ENCODE results near the gene MME.
"Not testable (repeated sequence)": the region's sequence is repeated elsewhere in the genome, so short reads cannot be mapped to it uniquely, and the experiment has no call there.

MME gene

GRCh38 chr3:155086051-155086450 lies 5.9 kb downstream of the MME start:
- no peak for DNase-seq

GRCh38 chr3:155088706-155089345 lies 8.7 kb downstream of the MME start:
- DNase-seq: no peak

GRCh38 chr3:155089495-155089894 lies 9.4 kb downstream of the MME start:
- no peak for DNase-seq

- no peak for DNase-seq
These were observed 13.1 kb downstream of the MME start for GRCh38 chr3:155093261-155093660.

GRCh38 chr3:155096303-155097008 lies 16.3 kb downstream of the MME start:
- no peak for DNase-seq

GRCh38 chr3:155097009-155097349 lies 16.9 kb downstream of the MME start:
- DNase-seq: no peak

- no peak for DNase-seq
These were observed 21.3 kb downstream of the MME start for GRCh38 chr3:155101398-155101797.

GRCh38 chr3:155102329-155102728 lies 22.2 kb downstream of the MME start:
- no peak for DNase-seq

- DNase-seq: no peak
These were observed 23.6 kb downstream of the MME start for GRCh38 chr3:155103686-155104085.

- DNase-seq: no peak
These were observed 26.0 kb downstream of the MME start for GRCh38 chr3:155106119-155106518.

- no peak for DNase-seq
These were observed 29.9 kb downstream of the MME start for GRCh38 chr3:155110022-155110421.

GRCh38 chr3:155110996-155111901 lies 31.1 kb downstream of the MME start:
- DNase-seq: no peak

GRCh38 chr3:155111971-155112370 lies 31.9 kb downstream of the MME start:
- DNase-seq: no peak

GRCh38 chr3:155112661-155113389 lies 32.7 kb downstream of the MME start:
- DNase-seq: no peak

GRCh38 chr3:155124745-155125144 lies 44.6 kb downstream of the MME start:
- DNase-seq: not testable (repeated sequence)

- no peak for DNase-seq
These were observed 49.3 kb downstream of the MME start for GRCh38 chr3:155129396-155129795.

GRCh38 chr3:155130001-155130400 lies 49.9 kb downstream of the MME start:
- no peak for DNase-seq

- DNase-seq: no peak
These were observed 51.0 kb downstream of the MME start for GRCh38 chr3:155131104-155131503.

GRCh38 chr3:155134311-155134710 lies 54.2 kb downstream of the MME start:
- not testable (repeated sequence) for DNase-seq

GRCh38 chr3:155135003-155135402 lies 54.9 kb downstream of the MME start:
- DNase-seq: no peak

GRCh38 chr3:155138677-155139076 lies 58.6 kb downstream of the MME start:
- no peak for DNase-seq

- no peak for DNase-seq
These were observed 67.5 kb downstream of the MME start for GRCh38 chr3:155147588-155147987.

- no peak for DNase-seq
These were observed 69.4 kb downstream of the MME start for GRCh38 chr3:155149494-155149893.

Measured in KG1 (cell line).